C4-2B (cell line): ENCODE measurements around the gene HOXD12.

Experiments
- H3K27ac ChIP-seq: fragments of 450-650 bp; 2 replicates; pipeline ENCODE4 v1.5.1; 2017
- CTCF ChIP-seq: fragments of 450-650 bp; conservative IDR thresholded peaks from 2 replicates; pipeline ENCODE4 v1.5.1; 2017; ENCODE audit warnings: mild to moderate bottlenecking
- ZFX ChIP-seq: fragments of 450-650 bp; IDR thresholded peaks from 2 replicates; pipeline ENCODE4 v1.6.1; 2017

HOXD12 gene

GRCh38 chr2:176137252-176137580 is 37.6 kb downstream of the HOXD12 start:
- no peak for TF ChIP-seq CTCF
- no peak for TF ChIP-seq ZFX

GRCh38 chr2:176137906-176138305 is 38.3 kb downstream of the HOXD12 start:
- no peak overlapping the region for H3K27ac ChIP-seq
- TF ChIP-seq CTCF (no peak), ZFX (no peak)

More at GRCh38 chr2:176137252-176137580, 37.6 kb downstream of the HOXD12 start:
- H3K27ac ChIP-seq: no peak overlapping the region

- no peak overlapping the region for H3K27ac ChIP-seq
- TF ChIP-seq ZFX: no peak
- TF ChIP-seq CTCF: no peak
Observed at GRCh38 chr2:176138526-176138922, 38.9 kb downstream of the HOXD12 start.

- TF ChIP-seq ZFX: no peak
- TF ChIP-seq CTCF: no peak
- H3K27ac ChIP-seq: no peak overlapping the region
Observed at GRCh38 chr2:176138923-176139660, 39.5 kb downstream of the HOXD12 start.

- no peak overlapping the region for H3K27ac ChIP-seq
- TF ChIP-seq CTCF (no peak), ZFX (no peak)
Observed at GRCh38 chr2:176139661-176140512, 40.3 kb downstream of the HOXD12 start.

- H3K27ac ChIP-seq: no peak overlapping the region
- TF ChIP-seq ZFX (no peak), CTCF (peak; percentile 94)
Observed at GRCh38 chr2:176140513-176141317, 41.1 kb downstream of the HOXD12 start.
